ENCODE data around the gene ALKBH1. TPM values are rescaled to one million over a fixed set of nuclear protein-coding genes. Genes with fewer than 3 reads are reported as not detected.
"Not testable (repeated sequence)": the region's sequence is repeated elsewhere in the genome, so short reads cannot be mapped to it uniquely, and the experiment has no call there.

ALKBH1 gene
- total and polyA plus RNA-seq, 3 experiments from 2014 or later: 8.8 to 19.4 (median 18.6) TPM

GRCh38 chr14:77635466-77635865, 72.4 kb downstream of the ALKBH1 start:
- H3K27ac ChIP-seq (ENCODE audit: low read depth, low read length); H3K27ac Mint-ChIP-seq; H3K9me3 Mint-ChIP-seq; H3K4me3 Mint-ChIP-seq; H3K4me3 ChIP-seq (ENCODE audit: low read length); H3K36me3 ChIP-seq (ENCODE audit: insufficient read depth, low read length); H3K27me3 ChIP-seq (ENCODE audit: insufficient read depth, low read length, poor library complexity, severe bottlenecking); H3K4me1 ChIP-seq (ENCODE audit: insufficient read depth, low read length); H3K36me3 Mint-ChIP-seq; POLR2A ChIA-PET; H3K4me1 Mint-ChIP-seq; CTCF ChIA-PET; H3K9me3 ChIP-seq (ENCODE audit: low read length); DNase-seq; H3K27me3 Mint-ChIP-seq: not testable (repeated sequence)

- H3K36me3 ChIP-seq (ENCODE audit: insufficient read depth, low read length): no peaks in the 10 kb centered on the region
- no peak overlapping the region for H3K4me3 ChIP-seq (ENCODE audit: low read length)
- no peaks in the 10 kb centered on the region for H3K4me1 ChIP-seq (ENCODE audit: insufficient read depth, low read length)
- H3K9me3 ChIP-seq (ENCODE audit: low read length): no peaks in the 10 kb centered on the region
- Mint-ChIP-seq H3K4me1 (no peaks in the 10 kb centered on the region), H3K27me3 (peaks cover 5 to 12% of the 10 kb centered on the region in 2 donors), H3K9me3 (peaks cover 0 to 7% (median 6%) of the 10 kb centered on the region in 5 donors), H3K36me3 (peaks cover 0 to 6% (median 0%) of the 10 kb centered on the region in 3 donors), H3K27ac (peak overlapping the region in 1 of 8 donors; percentile 24), H3K4me3 (no peak overlapping the region)
- H3K27me3 ChIP-seq (ENCODE audit: insufficient read depth, low read length, poor library complexity, severe bottlenecking): no peaks in the 10 kb centered on the region
- ChIA-PET POLR2A (no interaction called here), CTCF (no interaction called here)
- no peak overlapping the region for H3K27ac ChIP-seq (ENCODE audit: low read depth, low read length)
- DNase-seq: no peak
Observed at GRCh38 chr14:77630111-77630510, 77.7 kb downstream of the ALKBH1 start.

- Histone ChIP-seq H3K36me3 (ENCODE audit: insufficient read depth, low read length) (no peaks in the 10 kb centered on the region), H3K27ac (ENCODE audit: low read depth, low read length) (no peak overlapping the region), H3K4me1 (ENCODE audit: insufficient read depth, low read length) (no peaks in the 10 kb centered on the region), H3K27me3 (ENCODE audit: insufficient read depth, low read length, poor library complexity, severe bottlenecking) (no peaks in the 10 kb centered on the region), H3K4me3 (ENCODE audit: low read length) (no peak overlapping the region), H3K9me3 (ENCODE audit: low read length) (no peaks in the 10 kb centered on the region)
- no peak overlapping the region for H3K27ac Mint-ChIP-seq
- ChIA-PET CTCF (no interaction called here), POLR2A (no interaction called here)
- no peak overlapping the region for H3K4me3 Mint-ChIP-seq
- peaks cover 0 to 7% (median 4%) of the 10 kb centered on the region in 5 donors for H3K9me3 Mint-ChIP-seq
- peaks cover 0 to 6% (median 0%) of the 10 kb centered on the region in 3 donors for H3K36me3 Mint-ChIP-seq
- H3K27me3 Mint-ChIP-seq: peaks cover 5 to 12% of the 10 kb centered on the region in 2 donors
- DNase-seq: peak in 1 of 5 donors; percentile 21
- no peaks in the 10 kb centered on the region for H3K4me1 Mint-ChIP-seq
Observed at GRCh38 chr14:77625360-77625759, 82.5 kb downstream of the ALKBH1 start.

- no peaks in the 10 kb centered on the region for H3K36me3 Mint-ChIP-seq
- H3K4me3 ChIP-seq (ENCODE audit: low read length): no peak overlapping the region
- H3K27ac ChIP-seq (ENCODE audit: low read depth, low read length): no peak overlapping the region
- peak overlapping the region in 1 of 8 donors; percentile 46 for H3K27ac Mint-ChIP-seq
- ChIA-PET CTCF (no interaction called here), POLR2A (no interaction called here)
- H3K9me3 ChIP-seq (ENCODE audit: low read length): no peaks in the 10 kb centered on the region
- no peak overlapping the region for H3K4me3 Mint-ChIP-seq
- H3K27me3 Mint-ChIP-seq: peaks cover under 1 to 4% of the 10 kb centered on the region in 2 donors
- no peaks in the 10 kb centered on the region for H3K9me3 Mint-ChIP-seq
- no peaks in the 10 kb centered on the region for H3K36me3 ChIP-seq (ENCODE audit: insufficient read depth, low read length)
- H3K27me3 ChIP-seq (ENCODE audit: insufficient read depth, low read length, poor library complexity, severe bottlenecking): no peaks in the 10 kb centered on the region
- H3K4me1 Mint-ChIP-seq: no peaks in the 10 kb centered on the region
- no peaks in the 10 kb centered on the region for H3K4me1 ChIP-seq (ENCODE audit: insufficient read depth, low read length)
- no peak for DNase-seq
Observed at GRCh38 chr14:77623201-77623600, 84.6 kb downstream of the ALKBH1 start.

Other genes starting within 250 kb of the ALKBH1 start
- 100 to 1,000 TPM; 307 to 324 TPM for gene AHSA1, start 249.9 kb downstream of the ALKBH1 start, total RNA-seq
- 134 TPM for gene AHSA1, start 249.9 kb downstream of the ALKBH1 start, polyA plus RNA-seq
- gene ISM2, start 209.2 kb downstream of the ALKBH1 start, total RNA-seq: not detected
- not detected for gene ISM2, start 209.2 kb downstream of the ALKBH1 start, polyA plus RNA-seq
- gene SPTLC2, start 91.4 kb downstream of the ALKBH1 start, total RNA-seq: 10 to 100 TPM; 24.1 to 27.5 TPM
- gene SPTLC2, start 91.4 kb downstream of the ALKBH1 start, polyA plus RNA-seq: 15.6 TPM
- gene SLIRP, start 80 bp upstream of the ALKBH1 start, total RNA-seq: 100 to 1,000 TPM; 162 to 166 TPM
- 218 TPM for gene SLIRP, start 80 bp upstream of the ALKBH1 start, polyA plus RNA-seq
- gene SNW1, start 53.1 kb upstream of the ALKBH1 start, total RNA-seq: 100 to 1,000 TPM; 121 TPM
- 78.0 TPM for gene SNW1, start 53.1 kb upstream of the ALKBH1 start, polyA plus RNA-seq
- 1 to 10 TPM; 5.9 to 7.5 TPM for gene ADCK1, start 92.1 kb upstream of the ALKBH1 start, total RNA-seq
- gene ADCK1, start 92.1 kb upstream of the ALKBH1 start, polyA plus RNA-seq: 4.2 TPM